OCI-LY1 (cell line): Measurements from ENCODE around the gene PRRT1.

Experiments used
- H2AFZ ChIP-seq: fragments of 200-600 bp; sonication (generic), shearing (Covaris generic); 2 replicates; pipeline ENCODE4 v1.6.0; 2014; ENCODE audit warnings: antibody characterized with exemption, mild to moderate bottlenecking, low read length
- H3F3A ChIP-seq: fragments of 200-600 bp; sonication (generic), shearing (Covaris generic); 2 replicates; pipeline ENCODE4 v1.6.0; 2014; ENCODE audit warnings: mild to moderate bottlenecking, antibody characterized with exemption, low read length, moderate library complexity; ENCODE audit not compliant: insufficient read depth
- H3K27ac ChIP-seq: fragments of 200-600 bp; sonication (generic); 2 replicates; pipeline ENCODE4 v1.5.1; 2014; ENCODE audit warnings: low read length, mixed run types, mild to moderate bottlenecking, low read depth; ENCODE audit not compliant: poor library complexity, severe bottlenecking
- H3K27me3 ChIP-seq: fragments of 200-600 bp; sonication (generic); 2 replicates; pipeline ENCODE4 v1.6.0; 2014; ENCODE audit warnings: antibody characterized with exemption, mild to moderate bottlenecking, low read length, moderate library complexity; ENCODE audit not compliant: insufficient read depth
- H3K36me3 ChIP-seq: fragments of 200-600 bp; sonication (generic); 2 replicates; pipeline ENCODE4 v1.6.1; 2014; ENCODE audit warnings: mild to moderate bottlenecking, antibody characterized with exemption, low read length, moderate library complexity, mixed read lengths; ENCODE audit not compliant: insufficient read depth
- H3K4me1 ChIP-seq: fragments of 200-600 bp; sonication (generic); 2 replicates; pipeline ENCODE4 v1.5.1; 2014; ENCODE audit warnings: mild to moderate bottlenecking, low read length, moderate library complexity; ENCODE audit not compliant: insufficient read depth, severe bottlenecking
- H3K4me2 ChIP-seq: fragments of 200-600 bp; sonication (generic), shearing (Covaris generic); 2 replicates; pipeline ENCODE4 v1.6.1; 2014; ENCODE audit warnings: low read length
- H3K4me3 ChIP-seq: fragments of 200-600 bp; sonication (generic); 2 replicates; pipeline ENCODE4 v1.5.1; 2014; ENCODE audit warnings: low read length, low read depth, mild to moderate bottlenecking, mixed read lengths; ENCODE audit not compliant: poor library complexity, severe bottlenecking
- H3K79me2 ChIP-seq: fragments of 200-600 bp; shearing (Covaris generic); 2 replicates; pipeline ENCODE4 v1.6.1; 2016; ENCODE audit warnings: mixed run types, low read length, mixed read lengths; ENCODE audit not compliant: insufficient read depth
- H3K9ac ChIP-seq: fragments of 200-600 bp; sonication (generic), shearing (Covaris generic); 2 replicates; pipeline ENCODE4 v1.6.1; 2014; ENCODE audit warnings: mild to moderate bottlenecking, low read length, mixed read lengths
- H3K9me2 ChIP-seq: fragments of 200-600 bp; sonication (generic), shearing (Covaris generic); 2 replicates; pipeline ENCODE4 v1.6.1; 2014; ENCODE audit warnings: low read depth, mild to moderate bottlenecking, low read length, mixed read lengths
- H3K9me3 ChIP-seq: fragments of 200-600 bp; shearing (Covaris generic); 2 replicates; pipeline ENCODE4 v1.6.1; 2014; ENCODE audit warnings: low read length, mixed read lengths
- H4K20me1 ChIP-seq: fragments of 200-600 bp; sonication (generic), shearing (Covaris generic); 2 replicates; pipeline ENCODE4 v1.6.0; 2016; ENCODE audit warnings: mild to moderate bottlenecking, low read length; ENCODE audit not compliant: insufficient read depth
- EZH2 ChIP-seq: fragments of 200-600 bp; sonication (generic), shearing (Covaris generic); IDR thresholded peaks from 2 replicates; pipeline ENCODE4 v1.8.0; 2017; ENCODE audit warnings: borderline replicate concordance, mixed run types, mild to moderate bottlenecking, antibody characterized with exemption, low read length, moderate library complexity, mixed read lengths
- TF ChIP-seq, protein P1 (sequence below): fragments of 200-600 bp; sonication (generic), shearing (Covaris generic); IDR thresholded peaks from 2 replicates; pipeline ENCODE4 v1.5.1; 2017; ENCODE audit warnings: mild to moderate bottlenecking, antibody characterized with exemption, low read length, moderate library complexity, mixed read lengths

The PRRT1 gene

DNA sequence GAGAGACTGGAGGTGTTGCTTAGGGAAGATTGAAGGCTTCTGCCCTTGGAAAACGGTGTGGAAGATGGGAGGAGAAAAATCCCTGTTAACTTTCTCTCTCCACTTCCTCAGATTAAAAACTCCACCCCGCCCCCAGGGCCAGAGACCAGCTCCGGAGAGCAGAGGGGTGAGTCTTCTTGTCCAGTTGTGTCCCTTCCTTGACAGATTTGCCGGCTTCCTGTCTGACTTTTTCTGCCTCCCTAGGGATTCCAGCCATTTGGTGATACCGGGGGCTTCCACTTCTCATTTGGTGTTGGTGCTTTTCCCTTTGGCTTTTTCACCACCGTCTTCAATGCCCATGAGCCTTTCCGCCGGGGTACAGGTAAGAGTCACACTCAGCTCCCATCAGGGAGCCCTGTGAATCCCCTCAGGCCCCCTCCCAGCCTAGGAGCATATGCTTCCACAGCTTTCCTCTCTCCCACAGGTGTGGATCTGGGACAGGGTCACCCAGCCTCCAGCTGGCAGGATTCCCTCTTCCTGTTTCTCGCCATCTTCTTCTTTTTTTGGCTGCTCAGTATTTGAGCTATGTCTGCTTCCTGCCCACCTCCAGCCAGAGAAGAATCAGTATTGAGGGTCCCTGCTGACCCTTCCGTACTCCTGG, 28.1 kb upstream of the PRRT1 start:
- TF ChIP-seq EZH2 = no peak
- TF ChIP-seq, protein P1, sequence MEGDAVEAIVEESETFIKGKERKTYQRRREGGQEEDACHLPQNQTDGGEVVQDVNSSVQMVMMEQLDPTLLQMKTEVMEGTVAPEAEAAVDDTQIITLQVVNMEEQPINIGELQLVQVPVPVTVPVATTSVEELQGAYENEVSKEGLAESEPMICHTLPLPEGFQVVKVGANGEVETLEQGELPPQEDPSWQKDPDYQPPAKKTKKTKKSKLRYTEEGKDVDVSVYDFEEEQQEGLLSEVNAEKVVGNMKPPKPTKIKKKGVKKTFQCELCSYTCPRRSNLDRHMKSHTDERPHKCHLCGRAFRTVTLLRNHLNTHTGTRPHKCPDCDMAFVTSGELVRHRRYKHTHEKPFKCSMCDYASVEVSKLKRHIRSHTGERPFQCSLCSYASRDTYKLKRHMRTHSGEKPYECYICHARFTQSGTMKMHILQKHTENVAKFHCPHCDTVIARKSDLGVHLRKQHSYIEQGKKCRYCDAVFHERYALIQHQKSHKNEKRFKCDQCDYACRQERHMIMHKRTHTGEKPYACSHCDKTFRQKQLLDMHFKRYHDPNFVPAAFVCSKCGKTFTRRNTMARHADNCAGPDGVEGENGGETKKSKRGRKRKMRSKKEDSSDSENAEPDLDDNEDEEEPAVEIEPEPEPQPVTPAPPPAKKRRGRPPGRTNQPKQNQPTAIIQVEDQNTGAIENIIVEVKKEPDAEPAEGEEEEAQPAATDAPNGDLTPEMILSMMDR = no peak
- Histone ChIP-seq H3K27me3 (no peaks in the 10 kb centered on the region), H3K9me2 (no peaks in the 10 kb centered on the region), H3K4me2 (peak overlapping the region; percentile 99; the same call in 1 of the 2 replicates), H2AFZ (no peak overlapping the region), H3K4me3 (no peak overlapping the region), H3K9me3 (no peaks in the 10 kb centered on the region), H3K79me2 (peaks cover 8% of the 10 kb centered on the region; the same call in 1 of the 2 replicates), H3F3A (no peaks in the 10 kb centered on the region), H3K27ac (no peak overlapping the region), H3K4me1 (peaks cover 33% of the 10 kb centered on the region), H3K9ac (no peak overlapping the region), H4K20me1 (no peaks in the 10 kb centered on the region), H3K36me3 (peaks cover 36% of the 10 kb centered on the region; the same call in 1 of the 2 replicates)

DNA sequence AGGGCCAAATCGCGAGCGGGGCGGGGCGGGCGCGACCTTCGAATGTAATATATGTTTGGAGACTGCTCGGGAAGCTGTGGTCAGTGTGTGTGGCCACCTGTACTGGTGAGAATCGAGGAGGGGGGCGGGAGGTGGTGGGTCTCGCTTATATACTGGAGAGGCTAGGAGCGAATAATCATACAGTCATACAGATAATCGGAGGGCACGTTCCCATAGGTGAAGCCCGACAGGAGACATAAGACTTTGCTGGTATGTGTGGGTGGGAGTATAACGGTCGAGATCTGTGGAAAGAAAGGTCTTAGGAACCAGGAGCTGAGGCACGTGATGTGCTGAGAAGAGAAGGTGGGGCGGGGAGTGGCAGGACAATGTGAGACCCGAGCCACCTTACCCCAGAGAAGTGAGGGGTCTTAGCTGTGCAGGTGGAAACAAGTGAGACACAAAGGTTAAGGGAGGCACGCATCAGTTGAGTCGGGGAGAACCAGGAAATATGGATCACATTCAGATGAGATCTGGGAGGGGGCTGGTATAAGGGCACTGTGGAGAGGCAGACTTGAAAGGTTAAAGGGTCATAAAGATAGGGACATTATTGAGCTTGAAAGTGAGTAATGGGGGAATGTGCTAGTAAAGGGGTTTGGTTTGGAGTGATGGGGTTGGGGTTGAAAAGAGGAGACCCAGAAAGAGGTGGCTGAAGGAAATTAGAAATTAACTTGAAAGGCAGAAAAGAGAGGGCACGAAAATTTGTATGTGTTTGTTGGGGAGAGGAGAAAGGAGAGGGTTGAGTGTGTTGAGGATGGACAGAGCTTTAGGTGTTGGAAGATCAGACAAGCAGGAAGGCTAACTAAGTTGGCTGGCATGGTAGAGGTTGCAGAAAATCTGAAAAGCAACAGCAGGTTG, 27.1 kb upstream of the PRRT1 start:
- no peaks in the 10 kb centered on the region for H3F3A ChIP-seq
- H3K4me1 ChIP-seq = peaks cover 43% of the 10 kb centered on the region
- no peaks in the 10 kb centered on the region for H3K9me3 ChIP-seq
- peak overlapping the region; percentile 87 for H3K27ac ChIP-seq
- peaks cover 34% of the 10 kb centered on the region; the same call in 1 of the 2 replicates for H3K36me3 ChIP-seq
- H3K9me2 ChIP-seq = no peaks in the 10 kb centered on the region
- peak overlapping the region; percentile 91 for H3K4me3 ChIP-seq
- H3K4me2 ChIP-seq = peak overlapping the region; percentile 99
- H3K9ac ChIP-seq = peak overlapping the region; percentile 79
- no peak for TF ChIP-seq EZH2
- TF ChIP-seq, protein P1 = no peak
- H4K20me1 ChIP-seq = no peaks in the 10 kb centered on the region
- no peaks in the 10 kb centered on the region for H3K27me3 ChIP-seq
- peaks cover 12% of the 10 kb centered on the region; the same call in 1 of the 2 replicates for H3K79me2 ChIP-seq
- no peak overlapping the region for H2AFZ ChIP-seq

DNA sequence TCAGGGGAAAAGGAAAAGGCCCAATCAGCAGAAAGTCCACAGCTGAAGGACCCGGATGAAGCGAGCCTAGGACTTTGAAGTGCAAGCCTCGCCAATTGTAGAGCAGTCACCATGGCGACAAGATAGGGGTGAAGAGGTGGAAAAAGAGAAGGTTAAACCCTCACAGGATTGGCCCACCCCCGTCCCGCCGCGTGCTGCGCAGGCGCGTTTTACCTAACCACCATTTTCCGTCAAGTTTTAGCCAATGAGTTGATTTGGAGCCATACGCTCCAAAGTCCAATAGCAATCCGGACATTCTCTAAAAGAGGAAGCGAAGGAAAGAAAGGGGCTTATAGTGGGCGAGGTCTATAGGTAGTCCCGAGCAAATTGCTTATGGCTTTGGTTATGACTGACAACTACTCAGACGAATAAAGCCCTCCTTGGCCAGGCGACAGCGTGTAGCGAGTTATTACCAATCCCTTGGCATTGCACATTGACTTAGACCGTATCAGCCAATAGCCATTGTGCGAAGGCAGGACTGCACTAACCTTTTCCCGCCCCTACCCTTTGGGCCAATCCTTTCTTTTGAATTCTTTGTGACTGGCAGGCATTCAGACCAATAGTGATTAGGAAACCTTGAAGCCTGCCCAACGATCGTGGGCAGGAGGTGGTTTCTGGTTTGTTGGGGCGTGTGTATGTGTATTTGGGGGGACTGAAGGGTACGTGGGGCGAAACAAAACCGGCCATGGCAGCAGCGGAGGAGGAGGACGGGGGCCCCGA, 26.2 kb upstream of the PRRT1 start, which contains the start of gene RNF5:
TSS of gene RNF5 (plus strand) at position 618 of the 759 bp plus-strand sequence. CDS start at position 725, 107 bp downstream.
- H2AFZ ChIP-seq = no peak within 1 kb of the TSS
- no peaks in the 10 kb centered on the region for H3K27me3 ChIP-seq
- H3K36me3 ChIP-seq = peaks cover 27% of the 10 kb centered on the region; the same call in 1 of the 2 replicates
- TF ChIP-seq, protein P1 = no peak
- TF ChIP-seq EZH2 = no peak
- H3K9me3 ChIP-seq = no peaks in the 10 kb centered on the region
- peak within 1 kb of the TSS; percentile 91 for H3K4me3 ChIP-seq
- H3K4me2 ChIP-seq = peak within 1 kb of the TSS; percentile 99
- H3K9ac ChIP-seq = peak within 1 kb of the TSS; percentile 79
- peaks cover 51% of the 10 kb centered on the region for H3K4me1 ChIP-seq
- H3K9me2 ChIP-seq = no peaks in the 10 kb centered on the region
- peaks cover 12% of the 10 kb centered on the region; the same call in 1 of the 2 replicates for H3K79me2 ChIP-seq
- H3F3A ChIP-seq = no peaks in the 10 kb centered on the region
- no peaks in the 10 kb centered on the region for H4K20me1 ChIP-seq
- peak within 1 kb of the TSS; percentile 87 for H3K27ac ChIP-seq
